WTC11 (cell line): ENCODE data around the gene CPXM2.

Source experiments
- CTCF ChIP-seq: fragments of 200-600 bp; IDR thresholded peaks from 2 replicates; pipeline ENCODE4 v1.8.0; 2022; ENCODE audit warnings: antibody characterized with exemption
- KAT7 ChIP-seq: sonication (generic); formaldehyde crosslinking; IDR thresholded peaks from 2 replicates; pipeline ENCODE4 v1.8.1; 2023; ENCODE audit warnings: missing genetic modification reagents, mild to moderate bottlenecking, borderline replicate concordance
- PRDM15 ChIP-seq: sonication (generic); formaldehyde crosslinking; IDR thresholded peaks from 2 replicates; pipeline ENCODE4 v1.8.0; 2022; ENCODE audit warnings: missing genetic modification reagents
- TF ChIP-seq, protein P1 (sequence below): sonication (generic); formaldehyde crosslinking; conservative IDR thresholded peaks from 2 replicates; pipeline ENCODE4 v1.8.1; 2022; ENCODE audit warnings: mild to moderate bottlenecking, missing genetic modification reagents

- TF ChIP-seq, protein P1, sequence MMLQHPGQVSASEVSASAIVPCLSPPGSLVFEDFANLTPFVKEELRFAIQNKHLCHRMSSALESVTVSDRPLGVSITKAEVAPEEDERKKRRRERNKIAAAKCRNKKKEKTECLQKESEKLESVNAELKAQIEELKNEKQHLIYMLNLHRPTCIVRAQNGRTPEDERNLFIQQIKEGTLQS (CRISPR knock-in tag), result no peak
- TF ChIP-seq KAT7 (no peak), CTCF (no peak), PRDM15 (CRISPR knock-in tag) (no peak)
These were observed 12.8 kb downstream of the CPXM2 start for GRCh38 chr10:123878666-123879303.
